HG03571 (cell line): ENCODE data around the gene ZW10.
"Not testable (repeated sequence)": the region's sequence is repeated elsewhere in the genome, so short reads cannot be mapped to it uniquely, and the experiment has no call there.

Source experiments
- ATAC-seq: cut with Tn5 transposase; IDR thresholded peaks from one replicate; pipeline ENCODE4 v1.9.1; 2021; ENCODE audit not compliant: unreplicated experiment

Gene ZW10, protein sequence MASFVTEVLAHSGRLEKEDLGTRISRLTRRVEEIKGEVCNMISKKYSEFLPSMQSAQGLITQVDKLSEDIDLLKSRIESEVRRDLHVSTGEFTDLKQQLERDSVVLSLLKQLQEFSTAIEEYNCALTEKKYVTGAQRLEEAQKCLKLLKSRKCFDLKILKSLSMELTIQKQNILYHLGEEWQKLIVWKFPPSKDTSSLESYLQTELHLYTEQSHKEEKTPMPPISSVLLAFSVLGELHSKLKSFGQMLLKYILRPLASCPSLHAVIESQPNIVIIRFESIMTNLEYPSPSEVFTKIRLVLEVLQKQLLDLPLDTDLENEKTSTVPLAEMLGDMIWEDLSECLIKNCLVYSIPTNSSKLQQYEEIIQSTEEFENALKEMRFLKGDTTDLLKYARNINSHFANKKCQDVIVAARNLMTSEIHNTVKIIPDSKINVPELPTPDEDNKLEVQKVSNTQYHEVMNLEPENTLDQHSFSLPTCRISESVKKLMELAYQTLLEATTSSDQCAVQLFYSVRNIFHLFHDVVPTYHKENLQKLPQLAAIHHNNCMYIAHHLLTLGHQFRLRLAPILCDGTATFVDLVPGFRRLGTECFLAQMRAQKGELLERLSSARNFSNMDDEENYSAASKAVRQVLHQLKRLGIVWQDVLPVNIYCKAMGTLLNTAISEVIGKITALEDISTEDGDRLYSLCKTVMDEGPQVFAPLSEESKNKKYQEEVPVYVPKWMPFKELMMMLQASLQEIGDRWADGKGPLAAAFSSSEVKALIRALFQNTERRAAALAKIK

DNA sequence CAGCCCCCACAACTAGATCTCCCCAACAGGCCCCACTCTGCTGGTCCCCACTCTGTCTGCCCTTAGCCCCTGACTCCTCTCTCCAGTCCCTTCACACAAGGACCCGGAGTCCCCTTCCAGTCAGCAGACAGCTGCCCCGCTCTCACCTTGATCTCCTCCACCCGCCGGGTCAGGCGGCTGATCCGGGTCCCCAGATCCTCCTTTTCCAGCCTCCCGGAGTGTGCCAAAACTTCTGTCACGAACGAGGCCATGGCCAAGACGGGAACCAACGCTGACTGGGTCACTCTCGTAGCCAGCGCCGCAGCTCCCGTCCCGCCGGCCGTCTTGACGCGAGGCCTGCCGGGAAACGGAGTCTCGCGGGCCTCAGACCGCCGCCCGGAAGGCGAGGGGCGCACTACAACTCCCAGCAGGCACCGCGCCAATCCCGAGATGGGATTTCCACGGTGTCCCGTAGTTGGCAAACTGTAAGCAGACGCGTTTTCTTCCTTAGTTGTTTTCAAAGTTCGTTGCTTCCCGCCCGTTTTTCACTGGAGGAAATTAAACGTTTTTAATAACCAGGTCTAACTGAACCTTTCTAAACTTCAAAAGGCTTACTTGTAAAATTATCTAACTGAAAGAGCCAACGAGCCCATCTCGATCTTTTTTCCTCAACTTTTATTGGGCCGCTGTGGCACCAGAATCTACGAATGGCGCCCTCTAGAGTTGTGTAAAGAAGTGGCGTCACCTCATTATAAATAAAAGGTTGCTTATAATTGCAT lies at the start of gene ZW10:
ZW10 (minus strand) TSS at position 277 of the 758 bp plus-strand sequence; CDS start at position 251, 26 bp downstream.
- peak; percentile 98 for ATAC-seq

DNA sequence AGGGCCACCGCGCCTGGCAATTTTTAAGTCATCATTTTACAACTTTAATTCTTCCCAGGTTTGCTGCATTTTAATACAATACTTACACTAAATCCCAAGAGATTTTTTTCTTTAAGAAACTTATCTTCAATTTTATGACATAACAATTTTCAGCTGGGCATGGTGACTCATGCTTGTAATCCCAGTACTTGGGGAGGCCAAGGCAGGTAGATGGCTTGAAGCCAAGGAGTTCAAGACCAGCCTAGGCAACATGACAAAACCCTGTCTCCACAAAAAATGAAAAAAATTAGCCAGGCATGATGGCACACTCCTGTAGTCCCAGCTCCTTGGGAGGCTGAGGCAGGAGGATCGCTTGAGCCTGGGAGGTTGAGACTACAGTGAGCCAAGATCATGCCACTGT lies 44.9 kb upstream of the ZW10 start:
- no peak for ATAC-seq

DNA sequence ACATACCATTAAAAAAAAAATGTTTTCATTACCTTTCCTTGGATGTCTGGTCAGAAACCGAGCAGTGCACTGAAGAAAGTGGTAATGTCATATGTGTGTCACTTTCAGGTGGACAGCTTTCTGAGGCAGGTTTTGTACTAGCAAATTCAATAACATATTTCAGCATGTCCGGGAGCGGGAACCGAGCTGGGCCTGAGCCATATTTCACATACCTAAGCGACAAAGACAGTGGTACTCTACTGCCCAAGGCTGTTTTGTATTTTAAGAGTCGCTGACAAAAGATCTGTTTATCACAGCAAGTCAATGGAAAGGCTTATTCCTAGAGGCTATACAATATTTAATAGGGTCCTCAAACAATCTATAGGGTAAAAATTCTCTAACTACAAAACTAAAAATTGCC lies 44.1 kb upstream of the ZW10 start:
- no peak for ATAC-seq

DNA sequence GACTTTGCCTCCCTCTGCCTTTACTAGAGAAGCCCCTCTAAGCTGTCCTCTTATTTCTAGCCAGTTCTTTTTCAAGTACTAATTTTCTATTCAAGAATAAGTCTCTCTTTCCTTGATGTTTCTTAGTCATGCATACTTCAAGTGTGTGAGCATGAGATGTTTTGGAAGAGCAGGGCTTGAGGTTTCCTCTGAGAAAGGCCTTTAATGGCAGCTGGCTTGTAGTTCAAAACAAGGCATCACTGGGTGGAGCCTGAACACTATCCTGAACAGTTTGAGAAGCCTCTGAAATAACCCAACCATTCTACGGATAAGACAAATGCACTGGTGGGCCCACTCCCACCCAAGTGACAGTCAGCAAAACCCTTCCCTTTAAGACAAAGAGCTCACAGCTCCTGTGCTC lies 43.7 kb upstream of the ZW10 start:
- ATAC-seq: no peak

DNA sequence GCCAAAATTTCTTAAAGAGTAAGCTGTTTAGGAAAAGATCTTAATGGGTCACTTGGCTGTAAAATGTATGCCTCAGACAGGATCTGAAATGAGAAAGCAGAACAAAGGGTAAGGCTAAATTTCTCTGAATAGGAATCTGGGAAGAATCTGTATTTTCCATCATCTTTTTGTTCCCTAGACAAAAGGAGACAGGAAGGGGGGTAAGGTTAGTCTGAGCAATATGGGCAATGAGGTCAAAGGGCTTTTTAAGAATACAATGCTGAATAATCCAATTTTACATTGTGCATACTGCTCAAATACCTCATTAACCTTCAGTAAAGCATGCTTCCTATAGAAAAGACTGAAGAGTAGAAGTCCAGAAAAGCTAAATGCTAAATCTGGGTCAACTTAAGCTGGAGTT lies 40.7 kb upstream of the ZW10 start:
- no peak for ATAC-seq

DNA sequence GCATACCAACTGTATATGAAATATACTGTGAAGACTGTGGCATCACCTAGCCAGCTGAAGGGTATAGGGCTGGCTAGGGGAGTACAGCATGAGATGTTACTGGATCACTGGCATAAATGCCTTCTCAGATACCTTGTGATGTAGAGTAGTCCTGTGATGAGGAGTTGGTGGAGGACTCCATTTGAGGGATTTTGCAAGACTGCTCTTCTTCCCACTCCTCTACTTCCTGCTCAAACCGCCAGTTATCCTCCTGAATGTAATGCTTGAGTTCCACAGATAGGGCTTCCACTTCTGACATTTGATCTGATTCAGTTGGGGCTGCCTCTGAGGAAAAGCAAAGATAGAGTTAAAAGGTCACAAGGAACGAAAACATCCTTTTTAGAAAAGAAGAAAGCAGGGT lies 35.4 kb upstream of the ZW10 start:
- no peak for ATAC-seq

DNA sequence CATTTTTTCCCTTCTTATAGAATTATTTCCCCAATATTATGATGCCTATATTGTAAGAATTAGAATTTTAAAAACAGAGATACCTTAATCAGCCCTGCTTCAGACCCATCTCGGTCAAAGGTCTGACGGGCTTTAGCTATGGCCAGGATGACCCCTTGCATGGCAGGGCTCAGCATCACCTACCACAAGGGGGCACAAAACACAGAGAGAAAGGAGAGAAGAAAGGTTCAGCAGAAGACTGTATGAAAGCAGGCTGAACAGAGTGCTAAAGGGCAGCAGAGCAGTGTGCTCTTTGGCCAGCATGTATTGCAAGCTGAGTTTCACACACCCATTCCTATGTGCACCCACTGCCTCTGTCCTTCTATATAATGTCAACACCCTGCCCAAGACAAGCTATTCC lies 32.9 kb upstream of the ZW10 start:
- no peak for ATAC-seq

DNA sequence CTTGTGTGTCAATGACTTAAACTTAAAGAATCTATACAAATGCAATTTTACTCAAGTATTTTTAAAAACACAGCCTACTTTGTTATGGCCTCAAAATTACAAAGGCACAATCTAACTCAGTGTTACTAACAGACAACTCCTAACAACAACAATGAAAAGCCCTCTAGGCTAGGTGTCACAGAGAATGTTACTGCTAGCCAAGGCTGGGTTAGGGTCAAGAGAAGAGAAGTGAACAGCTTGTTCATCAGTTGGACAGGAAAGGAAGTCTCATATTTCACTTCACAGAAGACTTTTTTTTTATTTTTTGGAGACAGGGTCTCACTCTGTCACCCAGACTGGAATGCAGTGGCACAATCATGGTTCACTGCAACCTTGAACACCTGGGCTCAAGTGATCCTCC lies 32.1 kb upstream of the ZW10 start:
- no peak for ATAC-seq

DNA sequence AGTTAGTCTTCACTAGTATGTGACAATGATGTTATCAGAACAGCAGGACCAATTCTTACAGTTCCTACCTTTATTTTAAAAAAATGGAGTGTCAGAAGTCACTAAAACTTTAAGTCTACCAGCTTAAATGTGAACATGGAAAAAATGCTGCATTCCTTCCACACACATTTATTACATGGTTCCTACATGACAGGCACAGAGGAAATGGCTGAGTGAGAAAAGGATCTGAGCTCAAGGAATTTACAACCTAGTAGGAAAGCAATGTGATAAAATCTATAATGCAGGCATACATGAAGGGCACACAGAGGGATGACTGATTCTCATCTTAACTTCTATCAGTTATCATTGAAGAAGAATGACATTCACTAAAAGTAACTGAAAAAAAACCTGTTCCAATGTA lies 29.1 kb upstream of the ZW10 start:
- no peak for ATAC-seq

DNA sequence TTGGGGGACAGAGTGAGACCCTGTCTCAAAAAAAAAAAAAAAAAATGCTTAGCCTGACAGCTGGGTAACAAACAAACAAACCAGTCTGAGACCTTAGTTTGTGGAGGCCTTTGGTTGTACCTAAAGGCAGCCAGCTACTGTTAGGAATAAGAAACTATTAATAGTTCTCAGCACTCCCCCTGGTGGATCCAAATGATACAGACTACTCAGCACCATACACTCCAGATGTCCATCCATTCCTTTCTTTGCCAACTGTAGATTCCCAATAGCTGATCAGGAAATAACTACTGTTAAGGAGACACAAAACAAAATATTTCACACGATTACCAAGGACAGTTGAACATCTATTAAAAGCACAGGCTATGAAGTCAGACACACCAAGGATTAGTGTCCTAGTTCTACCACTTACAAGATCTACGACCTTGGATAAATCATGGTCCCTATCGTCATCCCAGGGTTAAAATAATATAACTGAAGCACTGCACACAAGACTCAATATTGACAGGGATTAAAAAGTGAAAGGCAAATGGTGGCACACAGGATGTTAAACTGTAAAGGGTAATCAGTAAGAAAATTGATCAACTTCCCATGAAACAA lies 23.3 kb upstream of the ZW10 start:
- no peak for ATAC-seq

DNA sequence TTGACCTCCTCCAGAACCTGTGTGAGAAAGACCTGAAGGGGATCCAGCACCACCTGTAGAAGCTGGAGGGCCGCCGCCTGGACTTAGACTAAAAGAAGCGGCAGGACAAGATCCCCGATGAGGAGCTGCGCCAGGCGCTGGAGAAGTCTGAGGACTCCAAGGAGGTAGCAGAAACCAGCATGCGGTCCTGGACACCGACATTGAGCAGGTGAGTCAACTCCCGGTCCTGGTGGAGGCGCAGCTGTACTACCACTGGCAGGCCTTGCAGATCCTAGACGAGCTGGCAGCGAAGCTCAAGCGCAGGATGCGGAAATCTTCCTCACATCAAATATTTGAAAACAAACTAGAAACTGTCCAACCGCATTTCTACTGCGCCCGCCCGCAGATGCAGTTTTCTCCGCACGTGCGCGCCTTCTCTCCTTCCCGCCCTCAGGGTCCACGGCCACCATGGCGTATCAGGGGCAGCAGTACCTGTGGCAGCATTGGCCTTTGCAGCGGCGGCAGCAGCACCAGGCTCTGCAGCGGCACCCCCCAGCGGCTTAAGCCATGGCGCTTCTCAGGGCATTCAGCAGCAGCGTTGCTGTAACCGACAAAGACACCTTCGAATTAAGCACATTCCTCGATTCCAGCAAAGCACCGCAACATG lies 16.3 kb upstream of the ZW10 start:
- ATAC-seq: no peak

DNA sequence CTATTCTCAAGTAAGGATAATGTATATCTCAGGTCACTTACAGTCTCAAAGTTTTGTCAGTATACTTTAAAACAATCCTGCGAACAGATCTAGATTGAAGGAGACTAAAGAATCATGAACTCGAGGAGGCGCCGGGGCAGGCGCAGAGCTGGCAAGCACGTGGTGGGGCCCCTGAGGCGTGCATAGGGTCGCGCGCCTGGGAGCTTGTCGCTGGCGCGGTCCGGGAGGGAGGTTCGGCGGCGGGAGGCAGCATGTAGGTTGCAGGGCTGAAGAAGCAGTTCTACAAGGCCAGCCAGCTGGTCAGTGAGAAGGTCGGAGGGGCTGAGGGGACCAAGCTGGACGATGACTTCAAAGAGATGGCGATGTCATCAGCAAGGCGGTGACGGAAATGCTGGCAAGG lies 15.5 kb upstream of the ZW10 start:
- ATAC-seq: not testable (repeated sequence)

DNA sequence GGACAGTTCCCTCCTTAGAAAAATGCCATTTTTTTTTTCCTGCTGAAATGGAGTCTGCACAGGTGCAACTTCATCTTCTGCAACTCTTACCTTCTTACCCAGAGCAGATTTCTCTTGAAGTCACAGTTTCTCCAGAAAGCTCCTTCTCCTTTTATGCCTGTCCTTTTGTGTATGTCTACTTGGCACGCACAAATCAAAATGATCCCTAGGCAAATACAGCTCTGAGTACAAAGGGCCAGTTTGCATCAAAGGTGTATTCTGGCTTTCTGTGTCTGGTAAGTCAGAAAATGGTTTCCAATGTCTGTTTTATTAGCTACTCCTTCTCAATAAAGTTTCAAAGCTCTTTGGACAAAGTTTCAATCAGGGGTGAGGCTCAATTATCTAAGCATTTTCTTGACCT lies 8.6 kb upstream of the ZW10 start:
- no peak for ATAC-seq

DNA sequence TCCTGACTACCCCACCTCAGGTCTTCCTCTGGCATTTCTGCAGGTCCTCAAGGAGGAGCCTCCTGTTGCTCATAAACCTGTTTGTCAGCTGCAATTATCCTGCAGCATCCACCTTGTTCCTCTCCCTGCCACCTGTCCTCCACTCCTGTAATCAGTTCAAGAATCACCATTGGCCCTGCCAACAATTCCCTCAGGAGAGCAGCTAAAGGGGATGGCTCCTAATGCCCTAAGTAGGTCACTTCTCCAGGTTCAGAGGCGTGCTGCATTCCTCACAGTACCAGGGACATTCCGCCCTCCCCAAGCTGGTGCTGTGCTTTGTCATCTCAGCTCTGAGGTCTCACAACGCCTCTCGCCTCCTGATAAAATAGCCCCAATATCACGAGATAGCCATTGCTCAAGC lies 8.2 kb upstream of the ZW10 start:
- no peak for ATAC-seq

DNA sequence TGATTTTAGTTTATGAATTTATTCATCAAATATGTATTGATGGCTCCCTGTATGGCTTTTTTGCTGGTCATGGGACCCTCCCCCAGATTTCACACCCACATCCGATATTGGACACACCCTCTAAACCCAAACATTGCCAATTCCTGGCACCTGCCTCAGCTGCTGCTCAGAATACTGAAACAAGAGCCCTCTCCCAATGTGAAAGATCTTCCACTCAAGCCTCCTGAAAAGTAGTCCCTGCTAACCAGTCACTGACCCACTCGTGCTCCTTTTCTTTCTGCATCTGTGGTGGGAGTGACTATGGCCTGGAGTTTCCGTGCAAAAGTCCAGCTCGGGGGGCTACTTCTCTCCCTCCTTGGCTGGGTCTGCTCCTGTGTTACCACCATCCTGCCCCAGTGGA lies 6.0 kb upstream of the ZW10 start, which contains the start of gene CLDN25:
CLDN25 (plus strand) TSS at position 301 of the 400 bp plus-strand sequence; CDS start at position 301, 0 bp downstream.
- ATAC-seq: no peak

DNA sequence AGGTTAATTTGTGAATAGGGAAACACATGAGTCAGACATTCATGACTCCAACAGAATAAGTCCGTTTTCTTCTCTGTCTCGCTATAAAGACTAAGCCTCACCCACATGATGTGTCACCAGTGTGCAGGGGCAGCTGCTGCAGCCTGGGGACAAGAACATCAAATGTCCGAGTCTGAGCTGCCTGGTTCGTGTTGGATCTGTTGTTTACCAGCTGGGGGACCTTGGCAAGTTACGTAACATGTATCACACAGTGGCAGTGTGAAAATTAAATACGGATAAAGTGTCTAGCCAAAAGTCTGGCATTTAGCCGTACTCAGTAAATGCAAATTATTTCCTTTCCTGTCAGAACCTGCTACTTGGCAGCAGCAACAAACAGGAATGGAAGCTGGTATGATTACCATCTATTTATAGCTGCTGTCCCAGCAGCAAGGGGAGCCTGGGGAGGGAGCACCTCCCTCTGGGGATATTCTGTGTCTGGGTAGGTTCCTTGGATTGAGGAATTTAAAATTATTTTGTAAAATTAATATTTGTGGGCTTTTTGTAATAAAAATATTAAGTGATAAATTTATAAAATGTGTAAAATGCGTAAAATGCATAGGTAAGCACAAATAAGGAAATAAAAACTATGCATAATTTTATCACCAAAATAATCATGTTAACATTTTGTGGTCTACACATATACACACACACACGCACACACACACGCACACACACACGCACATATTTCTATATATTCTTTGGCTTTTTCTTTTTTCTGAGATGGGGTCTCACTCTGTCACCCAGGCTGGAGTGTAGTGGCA lies 4.8 kb upstream of the ZW10 start:
- no peak for ATAC-seq

DNA sequence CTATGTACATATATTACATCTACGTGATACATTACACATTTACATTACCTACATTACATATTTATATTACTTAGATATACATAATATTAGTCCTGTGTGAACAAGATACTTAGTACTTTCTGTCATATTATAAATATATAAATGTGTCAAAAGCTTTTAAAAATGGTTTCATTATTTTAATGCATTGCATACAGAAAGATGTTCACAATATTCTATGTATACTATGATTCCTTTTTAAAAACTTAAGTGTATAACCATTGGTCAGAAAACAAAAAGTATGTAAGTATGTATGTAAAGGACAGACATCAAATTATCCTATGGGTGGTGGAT lies 647 bp upstream of the ZW10 start:
- ATAC-seq: no peak

DNA sequence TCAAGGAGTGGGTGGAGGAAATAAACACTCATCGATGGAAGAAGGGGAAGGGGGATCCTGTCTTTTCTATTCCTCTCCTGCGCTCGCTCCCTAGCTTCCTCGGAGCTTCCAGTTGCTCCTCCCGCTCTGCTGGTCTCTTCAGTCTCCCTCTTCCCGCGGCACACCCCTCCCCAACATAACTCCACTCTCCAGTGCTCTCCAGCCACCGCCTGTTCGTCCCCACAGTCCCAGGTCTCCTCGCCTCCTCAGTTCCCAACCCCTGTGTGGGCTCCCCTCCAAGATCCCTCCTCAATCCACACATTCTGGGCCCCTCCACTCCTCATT lies 438 bp downstream of the ZW10 start:
- peak; percentile 5 for ATAC-seq

DNA sequence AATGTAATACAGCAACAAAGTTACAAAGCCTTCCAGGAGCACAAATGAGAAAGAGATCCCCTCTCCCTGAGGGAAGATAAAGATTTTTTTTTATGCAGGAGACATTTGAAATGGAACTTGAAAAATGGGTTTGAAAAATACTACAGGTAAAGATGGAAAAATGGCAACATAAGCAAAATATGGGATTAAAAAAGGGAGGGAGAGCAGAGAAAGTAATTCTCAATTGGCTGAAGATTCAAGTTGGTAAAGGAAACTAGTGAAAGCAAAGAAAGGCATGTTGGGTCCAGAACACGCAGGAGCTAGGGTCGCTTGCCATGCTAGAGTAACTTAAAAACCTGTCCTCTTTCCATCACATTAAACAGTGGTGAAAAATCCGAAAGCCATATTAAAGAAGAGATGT lies 1.5 kb downstream of the ZW10 start:
- no peak for ATAC-seq

DNA sequence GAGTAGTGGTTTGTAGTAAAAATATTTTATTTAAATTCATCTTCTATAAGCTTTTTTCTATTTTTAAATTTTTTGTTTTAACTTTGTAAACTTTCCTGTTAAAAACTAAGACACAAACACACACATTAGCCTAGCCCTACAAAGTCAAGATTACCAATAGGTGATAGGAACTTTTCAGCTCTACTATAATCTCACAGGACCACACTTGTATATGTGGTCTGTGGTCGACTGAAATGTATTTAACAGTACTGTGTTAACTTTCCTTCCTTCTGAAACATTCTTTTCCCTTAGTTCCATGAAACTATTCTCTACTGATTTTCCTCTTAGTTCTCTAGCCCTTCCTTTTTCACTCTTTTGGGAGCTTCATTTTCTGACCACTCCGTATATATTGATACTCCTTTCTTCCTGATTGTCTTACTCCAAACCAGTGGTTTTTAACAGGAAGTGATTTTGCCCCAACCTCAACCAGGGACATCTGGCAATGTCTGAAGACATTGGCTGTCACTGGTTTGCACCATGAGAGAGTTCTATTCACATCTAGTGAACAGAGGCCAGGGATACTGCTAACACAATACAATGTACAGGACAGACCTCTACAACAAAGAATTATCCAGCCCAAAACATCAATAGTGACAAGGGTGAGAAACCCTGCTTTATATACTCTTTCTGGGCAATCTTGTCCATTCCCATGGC lies 8.8 kb downstream of the ZW10 start:
- ATAC-seq: no peak
